ENCODE data around the gene TMEM144.
"Not testable (repeated sequence)": the region's sequence is repeated elsewhere in the genome, so short reads cannot be mapped to it uniquely, and the experiment has no call there.

GRCh38 chr4:158227880-158228279 is 17.6 kb downstream of the TMEM144 start:
- TF ChIP-seq EZH2phosphoT487 (IDR thresholded peaks at IDR 0.05; ENCODE audit: insufficient read depth, low read depth); EZH2 (IDR thresholded peaks at IDR 0.05; ENCODE audit: insufficient read depth, poor library complexity, severe bottlenecking): not testable (repeated sequence)

Measured in GM23248 (cell line).